ENCODE measurements around the gene PEX11G.

- TF ChIP-seq EZH2 (IDR thresholded peaks at IDR 0.05; ENCODE audit: insufficient read depth, poor library complexity, severe bottlenecking) = no peak
- TF ChIP-seq EZH2phosphoT487 (IDR thresholded peaks at IDR 0.05; ENCODE audit: insufficient read depth, low read depth) = no peak
Observed at GRCh38 chr19:7469669-7470285, 19.1 kb downstream of the PEX11G start.
